HepG2 (cell line): ENCODE data around the gene SEC24B. TPM values are rescaled to one million over a fixed set of nuclear protein-coding genes. Genes with fewer than 3 reads are reported as not detected.

Experiments
- ARID5B ChIP-seq: IDR thresholded peaks from 2 replicates; pipeline ENCODE4 v1.4.0; 2020; ENCODE audit warnings: mild to moderate bottlenecking, missing genetic modification reagents
- CEBPB ChIP-seq: IDR thresholded peaks from 2 replicates; pipeline ENCODE4 v1.6.1; 2011; ENCODE audit warnings: low read depth, low read length, improper control_type of control experiment, borderline replicate concordance
- CEBPG ChIP-seq: IDR thresholded peaks from 2 replicates; pipeline ENCODE4 v1.6.1; 2016
- FOSL2 ChIP-seq: sonication (generic); formaldehyde crosslinking; IDR thresholded peaks from 2 replicates; pipeline ENCODE4 v1.4.0; 2020; ENCODE audit warnings: missing genetic modification reagents
- JARID2 ChIP-seq: sonication (generic); formaldehyde crosslinking; IDR thresholded peaks from 2 replicates; pipeline ENCODE4 v1.8.1; 2023; ENCODE audit warnings: missing genetic modification reagents, inconsistent platforms; ENCODE audit not compliant: insufficient replicate concordance
- THAP11 ChIP-seq: IDR thresholded peaks from 2 replicates; pipeline ENCODE4 v1.6.1; 2016; ENCODE audit warnings: missing biosample characterization, missing genetic modification reagents
- polyA plus RNA-seq, 8 experiments: library from polyadenylated mRNA; depleted of rRNA in 3 of 8; stranded (reverse) in 7 of 8; unstranded in 1 of 8; fragments of >200 nt; fragmentation: Illumina TruSeq in 4 of 8; extraction: Trizol in 4 of 8; gene quantifications; 2 replicates each; pipeline versions ENCODE4 v1.2.1 to v1.2.3, GENCODE V29; 2011 to 2016; ENCODE audit warnings: low read depth in 4 of 8, missing spikeins in 1 of 8, mixed read lengths in 1 of 8; ENCODE audit not compliant: insufficient read depth in 1 of 8
- total RNA-seq, 5 experiments: library from RNA; depleted of rRNA; stranded (reverse); fragments of >200 nt; fragmentation: Illumina TruSeq; extraction: Trizol; gene quantifications; 2 replicates each; pipeline ENCODE4 v1.2.3, GENCODE V29; 2016; ENCODE audit warnings: low read depth in 1 of 5
- TF ChIP-seq, protein P1 (sequence below): sonication (generic); formaldehyde crosslinking; IDR thresholded peaks from 2 replicates; pipeline ENCODE4 v1.8.0; 2022; ENCODE audit warnings: mild to moderate bottlenecking, missing genetic modification reagents
- TF ChIP-seq, protein P2 (sequence below): sonication (generic); formaldehyde crosslinking; IDR thresholded peaks from 2 replicates; pipeline ENCODE4 v1.5.0; 2020; ENCODE audit warnings: missing genetic modification reagents

SEC24B gene
- total and polyA plus RNA-seq, 2 of the 13 experiments (the other 11 are each of a cell fraction or from before 2014, with no cell fraction given) = 14.6 to 39.0 TPM

DNA sequence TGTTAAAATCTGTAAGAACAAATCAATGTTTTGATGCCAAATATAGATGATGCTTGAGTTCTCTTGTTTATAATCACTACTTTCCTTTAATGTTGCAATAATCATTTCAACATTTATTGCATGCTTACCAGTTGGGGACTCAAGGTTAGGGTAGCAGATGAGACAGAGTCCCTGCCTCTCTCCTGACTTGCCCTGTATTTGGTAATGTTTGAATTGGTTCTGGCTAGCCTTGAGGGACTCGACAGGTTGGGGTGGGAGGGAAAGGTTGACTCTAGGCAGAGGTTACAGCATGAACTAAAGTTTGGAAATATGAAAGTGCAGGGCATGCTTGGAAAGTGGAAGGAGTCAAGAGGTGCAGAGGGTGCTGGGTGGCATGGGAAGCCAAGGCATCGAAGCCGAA, 2.0 kb downstream of the SEC24B start (continued):
- TF ChIP-seq, protein P1, sequence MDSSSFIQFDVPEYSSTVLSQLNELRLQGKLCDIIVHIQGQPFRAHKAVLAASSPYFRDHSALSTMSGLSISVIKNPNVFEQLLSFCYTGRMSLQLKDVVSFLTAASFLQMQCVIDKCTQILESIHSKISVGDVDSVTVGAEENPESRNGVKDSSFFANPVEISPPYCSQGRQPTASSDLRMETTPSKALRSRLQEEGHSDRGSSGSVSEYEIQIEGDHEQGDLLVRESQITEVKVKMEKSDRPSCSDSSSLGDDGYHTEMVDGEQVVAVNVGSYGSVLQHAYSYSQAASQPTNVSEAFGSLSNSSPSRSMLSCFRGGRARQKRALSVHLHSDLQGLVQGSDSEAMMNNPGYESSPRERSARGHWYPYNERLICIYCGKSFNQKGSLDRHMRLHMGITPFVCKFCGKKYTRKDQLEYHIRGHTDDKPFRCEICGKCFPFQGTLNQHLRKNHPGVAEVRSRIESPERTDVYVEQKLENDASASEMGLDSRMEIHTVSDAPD = peak; percentile 51; the same call in 1 of the 2 replicates
- TF ChIP-seq CEBPB = peak; percentile 86
- TF ChIP-seq THAP11 (CRISPR knock-in tag) = 0 out of 2 replicates have a peak, but pooled peaks have one; percentile 12
- TF ChIP-seq ARID5B = peak; percentile 27; the same call in 1 of the 2 replicates
- TF ChIP-seq CEBPG (CRISPR knock-in tag) = peak; percentile 47; the same call in 1 of the 2 replicates
- TF ChIP-seq JARID2 (CRISPR knock-in tag) = no peak
- 0 out of 2 replicates have a peak, but pooled peaks have one; percentile 10 for TF ChIP-seq FOSL2 (CRISPR knock-in tag)
- TF ChIP-seq, protein P2, sequence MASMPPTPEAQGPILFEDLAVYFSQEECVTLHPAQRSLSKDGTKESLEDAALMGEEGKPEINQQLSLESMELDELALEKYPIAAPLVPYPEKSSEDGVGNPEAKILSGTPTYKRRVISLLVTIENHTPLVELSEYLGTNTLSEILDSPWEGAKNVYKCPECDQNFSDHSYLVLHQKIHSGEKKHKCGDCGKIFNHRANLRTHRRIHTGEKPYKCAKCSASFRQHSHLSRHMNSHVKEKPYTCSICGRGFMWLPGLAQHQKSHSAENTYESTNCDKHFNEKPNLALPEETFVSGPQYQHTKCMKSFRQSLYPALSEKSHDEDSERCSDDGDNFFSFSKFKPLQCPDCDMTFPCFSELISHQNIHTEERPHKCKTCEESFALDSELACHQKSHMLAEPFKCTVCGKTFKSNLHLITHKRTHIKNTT (CRISPR knock-in tag) = no peak
